Measurements from ENCODE around the gene CHN1.

The CHN1 gene

DNA sequence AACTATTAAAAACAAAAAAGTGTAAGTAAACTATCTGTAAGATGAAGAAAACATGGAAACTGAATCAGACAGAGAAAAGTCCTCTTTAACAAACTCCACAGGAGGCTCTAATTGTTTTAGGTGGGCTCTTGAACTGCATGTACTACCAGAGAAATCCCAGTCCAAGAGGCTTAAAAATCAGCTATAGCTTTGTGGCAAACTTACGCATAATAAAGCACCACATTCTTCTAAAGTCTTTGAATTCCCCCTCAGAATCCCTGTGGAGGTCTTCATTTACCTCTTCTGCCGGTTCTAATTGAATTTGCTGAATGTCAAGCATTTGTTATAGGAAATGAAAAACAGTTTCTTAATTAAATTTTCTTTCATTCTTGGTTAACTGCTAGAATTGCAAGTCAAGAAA is 40.8 kb downstream of the CHN1 start:
- H3K9me3 ChIP-seq (ENCODE audit: low read length): peaks cover 2% of the 10 kb centered on the region
- H3K4me1 ChIP-seq (ENCODE audit: insufficient read depth, low read length): peaks cover 36% of the 10 kb centered on the region
- H3K27me3 ChIP-seq (ENCODE audit: insufficient read depth, low read length): no peaks in the 10 kb centered on the region
- no peak overlapping the region for H3K4me3 ChIP-seq (ENCODE audit: low read length)
- H2AFZ ChIP-seq (ENCODE audit: low read depth, low read length): no peak overlapping the region
- no peaks in the 10 kb centered on the region for H3K36me3 ChIP-seq (ENCODE audit: insufficient read depth, low read length)

DNA sequence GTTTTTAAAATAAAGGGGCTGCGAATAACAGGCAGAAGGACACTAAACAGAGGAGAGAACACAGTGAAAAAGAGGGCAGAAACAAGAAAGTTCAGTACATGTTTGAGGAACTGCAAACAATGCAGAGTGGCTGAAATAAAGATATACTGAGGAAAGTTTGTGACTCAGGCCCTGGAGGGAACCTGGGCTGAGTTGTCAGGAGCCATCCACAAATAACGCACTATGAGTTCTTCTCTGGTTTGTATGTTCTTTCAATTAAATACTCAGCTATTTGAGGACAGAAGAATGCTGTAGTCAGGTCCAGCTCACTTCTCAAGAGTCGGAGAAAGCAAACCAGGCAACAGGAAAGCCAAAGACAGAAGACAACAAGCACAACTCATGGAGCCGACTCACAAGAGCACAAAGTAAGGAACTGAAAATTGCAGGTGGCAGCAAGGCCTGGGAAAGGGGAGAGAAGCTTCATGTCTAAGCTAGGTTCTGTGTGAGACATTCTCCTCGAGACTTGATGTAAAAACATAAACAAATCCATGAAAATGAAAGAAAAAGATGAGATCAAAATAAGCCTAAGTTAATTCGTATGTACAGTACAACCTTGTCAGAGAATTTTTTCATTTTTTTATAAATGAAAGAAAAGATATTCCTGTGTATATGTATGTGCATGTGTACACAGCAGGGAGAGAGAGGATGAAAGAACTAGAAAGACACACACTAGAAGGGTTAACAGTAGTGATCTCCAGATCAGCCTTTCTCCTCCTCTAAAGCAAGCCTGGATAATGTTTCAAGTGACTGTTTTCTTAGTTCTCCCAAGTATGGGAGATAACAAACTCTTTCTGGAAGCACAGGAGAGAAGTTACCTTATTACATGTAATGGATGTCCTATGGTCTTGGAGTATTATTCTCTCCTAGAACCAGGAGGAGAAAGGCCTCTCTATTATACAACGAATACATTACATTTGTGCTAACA is 41.5 kb downstream of the CHN1 start:
- Histone ChIP-seq H3K36me3 (ENCODE audit: insufficient read depth, low read length) (no peaks in the 10 kb centered on the region), H3K27me3 (ENCODE audit: insufficient read depth, low read length) (no peaks in the 10 kb centered on the region), H3K9me3 (ENCODE audit: low read length) (peaks cover 2% of the 10 kb centered on the region), H2AFZ (ENCODE audit: low read depth, low read length) (no peak overlapping the region), H3K4me1 (ENCODE audit: insufficient read depth, low read length) (peaks cover 36% of the 10 kb centered on the region), H3K4me3 (ENCODE audit: low read length) (no peak overlapping the region)

DNA sequence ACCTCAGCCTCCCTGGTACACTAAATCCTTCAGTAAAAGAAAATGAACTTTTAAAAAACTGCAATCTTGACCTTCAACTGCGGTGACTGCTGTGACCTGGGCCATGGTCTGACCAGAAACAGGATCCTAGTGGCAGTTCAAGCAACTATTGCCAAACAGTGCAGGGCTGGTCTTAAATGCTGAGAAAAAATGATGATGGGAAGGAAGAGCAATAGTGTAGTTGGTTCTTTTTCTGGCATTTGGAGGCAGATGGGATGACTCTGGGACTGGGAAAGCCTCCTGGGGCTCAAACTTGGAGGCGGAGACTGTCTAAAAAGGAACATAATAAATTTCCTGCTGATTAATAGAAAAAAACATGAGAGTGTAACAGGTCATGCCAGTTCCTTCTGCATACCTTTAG is 45.4 kb downstream of the CHN1 start:
- H3K9me3 ChIP-seq (ENCODE audit: low read length): peaks cover 4% of the 10 kb centered on the region
- peaks cover 19% of the 10 kb centered on the region for H3K4me1 ChIP-seq (ENCODE audit: insufficient read depth, low read length)
- no peaks in the 10 kb centered on the region for H3K36me3 ChIP-seq (ENCODE audit: insufficient read depth, low read length)
- H2AFZ ChIP-seq (ENCODE audit: low read depth, low read length): no peak overlapping the region
- H3K4me3 ChIP-seq (ENCODE audit: low read length): no peak overlapping the region
- H3K27me3 ChIP-seq (ENCODE audit: insufficient read depth, low read length): no peaks in the 10 kb centered on the region

DNA sequence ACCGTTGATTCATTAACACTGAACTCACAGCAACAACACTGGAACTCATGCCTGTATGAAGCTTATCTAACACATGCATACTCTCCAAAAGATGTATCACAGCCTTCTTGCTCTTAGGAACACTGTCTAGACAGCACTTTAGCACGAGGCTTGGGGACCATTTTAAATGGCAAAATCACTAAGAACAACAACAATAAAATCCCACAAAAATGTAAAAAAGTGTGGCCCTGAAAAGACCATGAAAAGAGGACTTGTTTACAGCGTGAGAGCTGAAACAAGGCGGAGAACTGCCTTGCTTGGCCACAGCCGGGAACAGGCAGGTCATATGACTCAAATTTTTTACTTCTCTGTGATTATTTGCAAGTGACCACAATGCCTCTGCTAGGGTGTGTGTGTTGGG is 48.1 kb downstream of the CHN1 start:
- no peak overlapping the region for H3K4me3 ChIP-seq (ENCODE audit: low read length)
- no peaks in the 10 kb centered on the region for H3K27me3 ChIP-seq (ENCODE audit: insufficient read depth, low read length)
- H2AFZ ChIP-seq (ENCODE audit: low read depth, low read length): no peak overlapping the region
- H3K9me3 ChIP-seq (ENCODE audit: low read length): peaks cover 4% of the 10 kb centered on the region
- no peaks in the 10 kb centered on the region for H3K36me3 ChIP-seq (ENCODE audit: insufficient read depth, low read length)
- H3K4me1 ChIP-seq (ENCODE audit: insufficient read depth, low read length): peaks cover 2% of the 10 kb centered on the region

DNA sequence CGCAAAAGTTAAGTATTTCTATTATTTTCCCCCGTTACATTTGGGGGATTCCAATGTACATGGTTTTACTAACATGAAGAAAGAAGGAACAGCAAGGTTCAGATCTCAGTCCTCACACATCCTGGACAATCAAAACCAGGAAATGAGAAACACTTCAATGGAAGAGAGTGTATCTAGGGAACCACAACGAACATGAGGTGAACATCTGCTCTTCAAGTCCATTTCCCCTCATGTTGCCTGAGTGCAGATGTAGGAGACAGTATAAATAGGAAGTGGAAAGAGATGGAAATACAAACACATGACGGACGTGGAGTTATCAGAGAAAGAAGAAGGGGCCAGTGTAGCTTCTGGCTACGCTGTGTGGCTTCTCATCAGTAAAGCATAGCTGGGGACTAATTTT is 52.6 kb downstream of the CHN1 start:
- Histone ChIP-seq H3K27me3 (ENCODE audit: insufficient read depth, low read length) (no peaks in the 10 kb centered on the region), H3K9me3 (ENCODE audit: low read length) (peaks cover 3% of the 10 kb centered on the region), H2AFZ (ENCODE audit: low read depth, low read length) (no peak overlapping the region), H3K4me1 (ENCODE audit: insufficient read depth, low read length) (no peaks in the 10 kb centered on the region), H3K4me3 (ENCODE audit: low read length) (no peak overlapping the region), H3K36me3 (ENCODE audit: insufficient read depth, low read length) (peaks cover 13% of the 10 kb centered on the region)

DNA sequence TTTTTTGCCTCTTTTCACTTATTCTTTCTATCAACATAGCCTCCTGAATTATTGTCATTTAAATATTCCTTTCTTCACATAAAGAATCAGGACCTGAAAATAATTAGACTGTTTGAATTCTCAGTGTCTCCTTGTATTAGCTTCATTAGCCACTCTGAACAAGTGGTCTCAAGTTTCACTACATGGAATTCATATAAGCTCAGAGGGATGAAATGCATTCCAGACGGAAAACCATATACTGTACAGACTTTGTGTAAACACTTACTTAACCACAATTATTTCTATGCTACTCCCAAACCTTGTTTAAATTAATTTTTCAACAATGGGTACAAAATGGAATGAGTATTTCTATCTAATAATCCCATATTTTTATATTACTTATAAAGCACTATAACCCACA is 53.4 kb downstream of the CHN1 start:
- Histone ChIP-seq H3K36me3 (ENCODE audit: insufficient read depth, low read length) (peaks cover 13% of the 10 kb centered on the region), H3K4me1 (ENCODE audit: insufficient read depth, low read length) (no peaks in the 10 kb centered on the region), H3K9me3 (ENCODE audit: low read length) (peaks cover 3% of the 10 kb centered on the region), H2AFZ (ENCODE audit: low read depth, low read length) (no peak overlapping the region), H3K4me3 (ENCODE audit: low read length) (no peak overlapping the region), H3K27me3 (ENCODE audit: insufficient read depth, low read length) (no peaks in the 10 kb centered on the region)

DNA sequence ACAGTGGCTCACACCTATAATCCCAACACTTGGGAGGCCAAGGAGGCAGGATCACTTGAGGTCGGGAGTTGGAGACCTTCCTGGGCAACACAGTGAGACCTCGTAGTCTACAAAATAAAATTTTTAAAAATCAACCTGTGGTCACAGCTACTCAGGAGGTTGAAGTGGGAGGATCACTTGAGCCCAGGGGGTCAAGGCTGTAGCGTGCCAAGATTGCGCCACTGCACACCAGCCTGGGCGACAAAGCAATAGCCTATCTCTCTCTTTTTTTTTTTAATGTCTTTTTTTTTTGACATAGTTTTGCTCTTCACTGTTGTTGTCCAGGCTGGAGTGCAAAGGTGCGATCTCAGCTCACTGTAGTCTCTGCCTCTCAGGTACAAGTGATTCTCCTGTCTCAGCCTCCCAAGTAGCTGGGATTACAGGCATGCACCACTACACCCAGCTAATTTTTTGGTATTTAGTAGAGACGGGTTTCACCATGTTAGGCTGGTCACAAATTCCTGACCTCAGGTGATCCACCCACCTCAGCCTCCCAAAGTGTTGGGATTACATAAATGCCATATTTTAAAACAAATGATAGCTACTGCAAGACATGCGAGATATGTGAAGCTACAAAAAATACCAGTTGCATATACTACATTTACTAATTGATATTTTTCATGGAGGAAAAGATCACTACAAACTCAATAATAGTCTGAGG is 55.0 kb downstream of the CHN1 start:
- Histone ChIP-seq H3K9me3 (ENCODE audit: low read length) (no peaks in the 10 kb centered on the region), H2AFZ (ENCODE audit: low read depth, low read length) (no peak overlapping the region), H3K27me3 (ENCODE audit: insufficient read depth, low read length) (no peaks in the 10 kb centered on the region), H3K4me3 (ENCODE audit: low read length) (no peak overlapping the region), H3K4me1 (ENCODE audit: insufficient read depth, low read length) (no peaks in the 10 kb centered on the region), H3K36me3 (ENCODE audit: insufficient read depth, low read length) (peaks cover 15% of the 10 kb centered on the region)

DNA sequence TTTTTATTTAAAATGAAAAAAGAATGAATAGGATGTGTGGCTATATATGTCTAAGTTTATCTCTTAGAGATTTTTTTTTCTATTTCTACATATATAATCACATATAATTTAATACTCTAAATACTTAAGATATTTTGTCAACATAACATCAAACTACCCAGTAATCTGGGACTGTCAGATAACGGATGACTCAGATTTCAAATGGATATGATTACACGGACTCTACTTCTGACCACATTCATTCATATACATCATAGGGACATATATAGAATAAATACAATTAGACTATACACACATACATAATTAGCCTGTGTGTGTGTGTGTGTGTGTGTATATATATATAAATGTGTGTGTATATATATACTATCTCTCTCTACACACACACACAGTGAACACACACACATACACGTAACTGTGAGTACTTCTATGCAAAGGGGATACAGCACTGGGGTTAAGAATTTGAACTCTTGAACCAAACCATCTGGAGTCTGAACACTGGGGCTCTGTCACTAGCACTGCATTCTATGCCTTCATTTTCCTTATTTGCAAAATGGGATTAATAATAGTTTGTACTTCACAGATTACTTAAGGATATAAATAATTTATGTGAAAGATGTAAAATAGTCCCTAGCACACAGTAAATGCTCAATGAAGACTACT is 59.5 kb downstream of the CHN1 start:
- no peaks in the 10 kb centered on the region for H3K9me3 ChIP-seq (ENCODE audit: low read length)
- H3K4me3 ChIP-seq (ENCODE audit: low read length): no peak overlapping the region
- H2AFZ ChIP-seq (ENCODE audit: low read depth, low read length): no peak overlapping the region
- peaks cover 38% of the 10 kb centered on the region for H3K36me3 ChIP-seq (ENCODE audit: insufficient read depth, low read length)
- no peaks in the 10 kb centered on the region for H3K4me1 ChIP-seq (ENCODE audit: insufficient read depth, low read length)
- no peaks in the 10 kb centered on the region for H3K27me3 ChIP-seq (ENCODE audit: insufficient read depth, low read length)

DNA sequence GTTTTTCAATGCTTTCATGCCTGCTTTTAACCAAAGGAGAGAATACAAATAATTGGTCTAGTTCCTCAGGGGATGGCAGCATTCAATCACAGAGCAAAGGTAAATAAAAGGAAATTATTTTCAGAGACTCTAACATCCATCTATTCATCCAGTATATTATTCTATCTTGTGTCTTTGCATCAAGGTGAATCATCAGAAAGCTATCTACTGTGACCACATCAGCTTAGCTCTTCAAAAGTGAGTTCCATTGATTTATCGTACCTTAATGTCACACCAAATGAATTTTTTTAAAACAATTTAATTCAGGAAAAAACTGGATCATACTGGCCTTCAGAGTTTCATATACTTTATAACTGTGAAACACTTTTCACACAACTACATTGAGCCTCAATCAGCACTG is 66.1 kb downstream of the CHN1 start:
- H3K27me3 ChIP-seq (ENCODE audit: insufficient read depth, low read length): no peaks in the 10 kb centered on the region
- no peaks in the 10 kb centered on the region for H3K4me1 ChIP-seq (ENCODE audit: insufficient read depth, low read length)
- peaks cover 54% of the 10 kb centered on the region for H3K36me3 ChIP-seq (ENCODE audit: insufficient read depth, low read length)
- H3K9me3 ChIP-seq (ENCODE audit: low read length): peaks cover 14% of the 10 kb centered on the region
- H2AFZ ChIP-seq (ENCODE audit: low read depth, low read length): no peak overlapping the region
- H3K4me3 ChIP-seq (ENCODE audit: low read length): no peak overlapping the region

DNA sequence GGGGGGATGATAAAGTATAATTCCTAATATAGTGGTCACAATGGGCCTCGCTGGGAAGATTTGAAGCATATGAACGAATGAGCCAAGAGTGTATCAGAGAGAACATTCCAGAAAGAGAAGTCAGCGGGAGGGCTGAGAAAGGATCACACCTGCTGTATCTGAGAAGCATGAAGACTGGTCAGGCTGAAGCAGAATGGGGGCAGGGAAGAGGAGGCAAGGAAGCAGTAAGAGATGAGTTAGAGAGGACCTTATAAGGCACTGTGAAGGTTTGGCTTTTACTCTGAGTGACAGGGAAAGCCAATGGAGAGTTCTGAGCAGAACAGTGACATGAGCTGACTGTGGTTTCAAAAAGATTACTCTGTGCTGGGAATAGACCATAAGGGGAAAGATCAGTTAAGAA is 73.5 kb downstream of the CHN1 start:
- Histone ChIP-seq H3K4me1 (ENCODE audit: insufficient read depth, low read length) (no peaks in the 10 kb centered on the region), H3K4me3 (ENCODE audit: low read length) (no peak overlapping the region), H3K36me3 (ENCODE audit: insufficient read depth, low read length) (peaks cover 49% of the 10 kb centered on the region), H3K27me3 (ENCODE audit: insufficient read depth, low read length) (no peaks in the 10 kb centered on the region), H3K9me3 (ENCODE audit: low read length) (peaks cover 31% of the 10 kb centered on the region), H2AFZ (ENCODE audit: low read depth, low read length) (no peak overlapping the region)

DNA sequence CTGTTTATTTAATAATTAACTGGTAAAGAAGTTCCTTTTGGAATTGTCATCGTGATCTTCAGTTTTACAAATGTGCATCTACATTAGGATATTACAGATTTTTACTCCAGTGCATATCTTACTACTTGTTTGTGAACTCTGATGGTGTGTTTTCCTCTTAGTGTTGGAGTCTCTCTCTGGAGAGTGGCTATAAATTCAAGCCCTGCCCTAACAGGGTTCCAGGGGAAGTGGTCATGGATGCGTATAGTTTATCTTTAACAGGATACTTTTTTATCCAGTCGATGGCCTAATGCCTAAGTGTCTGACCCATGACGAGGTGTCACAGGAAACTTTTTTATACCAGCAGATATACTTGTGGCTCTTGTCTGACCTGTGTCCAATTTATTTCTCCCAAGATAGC is 75.4 kb downstream of the CHN1 start:
- Histone ChIP-seq H2AFZ (ENCODE audit: low read depth, low read length) (no peak overlapping the region), H3K9me3 (ENCODE audit: low read length) (peaks cover 29% of the 10 kb centered on the region), H3K27me3 (ENCODE audit: insufficient read depth, low read length) (no peaks in the 10 kb centered on the region), H3K4me1 (ENCODE audit: insufficient read depth, low read length) (no peaks in the 10 kb centered on the region), H3K4me3 (ENCODE audit: low read length) (no peak overlapping the region), H3K36me3 (ENCODE audit: insufficient read depth, low read length) (peaks cover 39% of the 10 kb centered on the region)

DNA sequence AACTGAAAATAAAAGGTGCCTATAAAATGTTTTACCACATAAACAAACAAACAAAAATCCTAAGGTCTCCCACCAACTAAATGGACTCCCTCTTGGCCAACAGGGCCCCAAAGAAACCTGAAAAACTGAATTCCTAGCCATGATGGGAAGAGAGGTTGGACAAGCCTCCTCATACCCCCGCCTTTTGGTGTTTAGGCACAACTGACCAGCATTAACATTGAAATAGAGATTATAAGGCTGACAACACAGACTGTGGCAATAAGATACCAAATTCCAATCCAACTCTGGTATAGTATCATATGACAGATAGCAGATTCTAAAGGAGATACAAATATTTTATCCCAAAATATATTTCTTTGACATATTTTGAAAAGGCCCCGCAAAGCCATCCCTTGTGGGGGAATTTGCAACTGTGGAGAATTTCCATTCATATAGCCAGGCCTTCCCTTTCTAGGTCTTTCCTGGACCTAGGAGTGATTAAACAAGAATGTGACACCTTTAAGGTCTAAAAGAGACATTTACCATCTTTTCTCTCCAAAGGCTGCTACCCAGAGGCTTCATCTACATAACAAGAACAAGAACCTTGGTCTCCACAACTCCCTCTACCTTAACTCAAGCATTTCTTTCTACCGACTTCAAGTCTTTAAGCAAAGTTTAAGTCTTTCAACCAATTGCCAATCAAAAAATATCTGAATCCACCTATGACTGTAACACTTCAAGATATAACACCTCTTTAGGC is 80.0 kb downstream of the CHN1 start:
- H3K9me3 ChIP-seq (ENCODE audit: low read length): peaks cover 4% of the 10 kb centered on the region
- H3K27me3 ChIP-seq (ENCODE audit: insufficient read depth, low read length): no peaks in the 10 kb centered on the region
- H3K36me3 ChIP-seq (ENCODE audit: insufficient read depth, low read length): peaks cover 9% of the 10 kb centered on the region
- no peaks in the 10 kb centered on the region for H3K4me1 ChIP-seq (ENCODE audit: insufficient read depth, low read length)
- H2AFZ ChIP-seq (ENCODE audit: low read depth, low read length): no peak overlapping the region
- no peak overlapping the region for H3K4me3 ChIP-seq (ENCODE audit: low read length)

All from neuron (in vitro differentiated cells).